H1 (cell line): ENCODE data around the gene DENND4A. TPM values are rescaled to one million over a fixed set of nuclear protein-coding genes. Genes with fewer than 3 reads are reported as not detected.

ENCODE experiments used
- CTCF ChIA-PET: fragments of 300-600 bp; sonication (Branson Sonifier 250); formaldehyde crosslinking; loops from one replicate; lab custom pipeline; 2021; ENCODE audit not compliant: partially characterized antibody; lab: Charles Lee
- POLR2A ChIA-PET: fragments of 300-600 bp; sonication (Branson Sonifier 250); formaldehyde crosslinking; loops from one replicate; lab custom pipeline; 2021; ENCODE audit warnings: inconsistent platforms; ENCODE audit not compliant: partially characterized antibody; lab: Charles Lee
- DNase-seq, 2 experiments: peaks; one replicate each; pipeline versions ENCODE4 v3.0.0 to v3.0.0-alpha.2; 2010 to 2022; ENCODE audit warnings: low spot score in 2 of 2, low read depth in 1 of 2, mixed read lengths in 1 of 2
- FAIRE-seq: peaks from 2 replicates; lab custom pipeline; 2011; peaks lifted over from hg19 to GRCh38; lab: Jason Lieb, UNC
- H2AFZ ChIP-seq: 2 replicates; pipeline ENCODE4 v1.8.1; 2012; ENCODE audit warnings: low read length, inconsistent platforms
- H2AK5ac ChIP-seq: 2 replicates; pipeline ENCODE4 v1.6.1; 2013; ENCODE audit warnings: low read depth, low read length
- H2BK120ac ChIP-seq: replicated peaks from 2 replicates; pipeline ENCODE3; 2013; ENCODE audit warnings: low read depth, low read length, inconsistent platforms
- H2BK12ac ChIP-seq: 2 replicates; pipeline ENCODE4 v1.6.1; 2013; ENCODE audit warnings: low read depth, low read length
- H2BK15ac ChIP-seq: 2 replicates; pipeline ENCODE4 v1.6.1; 2013; ENCODE audit warnings: low read length
- H2BK20ac ChIP-seq: 2 replicates; pipeline ENCODE4 v1.6.1; 2013; ENCODE audit warnings: low read length
- H2BK5ac ChIP-seq: 2 replicates; pipeline ENCODE4 v1.6.1; 2013; ENCODE audit warnings: low read depth, low read length
- H3K14ac ChIP-seq: 2 replicates; pipeline ENCODE4 v1.6.1; 2013; ENCODE audit warnings: inconsistent platforms; ENCODE audit not compliant: insufficient read length
- H3K18ac ChIP-seq: 2 replicates; pipeline ENCODE4 v1.6.1; 2013; ENCODE audit warnings: low read length; ENCODE audit errors: extremely low read depth
- H3K23ac ChIP-seq: 2 replicates; pipeline ENCODE4 v1.6.1; 2013; ENCODE audit warnings: inconsistent platforms; ENCODE audit not compliant: insufficient read length
- H3K23me2 ChIP-seq: 2 replicates; pipeline ENCODE4 v1.6.1; 2013; ENCODE audit warnings: low read depth, low read length
- H3K27ac ChIP-seq: 2 replicates; pipeline ENCODE4 v1.6.1; 2011; ENCODE audit warnings: low read depth, low read length, inconsistent platforms
- H3K27me3 ChIP-seq, 4 experiments: replicated peaks in 1 of 4; 1 replicate in 1 of 4; 2 replicates in 3 of 4; pipeline versions ENCODE4 v1.6.1 to v1.8.1; 2011 to 2013; ENCODE audit warnings: low read length in 3 of 4, mild to moderate bottlenecking in 3 of 4, inconsistent platforms in 2 of 4, mixed read lengths in 2 of 4, moderate library complexity in 1 of 4; ENCODE audit not compliant: control insufficient read depth in 3 of 4, insufficient read depth in 3 of 4; ENCODE audit errors: extremely low read depth in 1 of 4
- H3K36me3 ChIP-seq, 4 experiments: 2 replicates each; pipeline versions ENCODE4 v1.6.1 to v1.8.1; 2011 to 2013; ENCODE audit warnings: mild to moderate bottlenecking in 4 of 4, low read length in 3 of 4, moderate library complexity in 2 of 4, control low read depth in 1 of 4, inconsistent platforms in 1 of 4; ENCODE audit not compliant: insufficient read depth in 4 of 4, control insufficient read depth in 2 of 4
- H3K4ac ChIP-seq: replicated peaks from 2 replicates; pipeline ENCODE3; 2013; ENCODE audit warnings: low read length, low read depth, mixed read lengths, inconsistent platforms; ENCODE audit not compliant: insufficient read length
- H3K4me1 ChIP-seq, 4 experiments: replicated peaks in 1 of 4; 1 replicate in 1 of 4; 2 replicates in 3 of 4; pipeline versions ENCODE4 v1.6.1 to v1.8.1; 2011 to 2013; ENCODE audit warnings: low read length in 3 of 4, inconsistent platforms in 2 of 4, mixed read lengths in 1 of 4; ENCODE audit not compliant: insufficient read depth in 4 of 4, control insufficient read depth in 3 of 4
- H3K4me2 ChIP-seq, 2 experiments: 2 replicates each; pipeline versions ENCODE4 v1.6.1 to v1.8.1; 2011 to 2013; ENCODE audit warnings: low read depth in 2 of 2, low read length in 2 of 2, control low read depth in 1 of 2, inconsistent platforms in 1 of 2, mild to moderate bottlenecking in 1 of 2; ENCODE audit not compliant: insufficient read depth in 1 of 2
- H3K4me3 ChIP-seq, 4 experiments: fragments of 200-600, 300-600 bp in 1 of 4; sonication (generic), shearing (Covaris generic), sonication (Bioruptor Twin) in 1 of 4; 2 replicates each; pipeline versions ENCODE4 v1.5.1 to v1.8.1; 2011 to 2016; ENCODE audit warnings: low read length in 4 of 4, low read depth in 3 of 4, control low read depth in 2 of 4, inconsistent platforms in 2 of 4, mild to moderate bottlenecking in 2 of 4, mixed read lengths in 1 of 4, moderate library complexity in 1 of 4; ENCODE audit not compliant: insufficient read depth in 2 of 4; ENCODE audit errors: extremely low read depth in 1 of 4
- H3K56ac ChIP-seq: replicated peaks from 2 replicates; pipeline ENCODE3; 2013; ENCODE audit warnings: low read depth, mild to moderate bottlenecking, mixed read lengths, low read length, inconsistent platforms; ENCODE audit not compliant: insufficient read length
- H3K79me1 ChIP-seq: 2 replicates; pipeline ENCODE4 v1.6.1; 2013; ENCODE audit warnings: low read depth, low read length, control low read depth
- H3K79me2 ChIP-seq, 2 experiments: 2 replicates each; pipeline versions ENCODE4 v1.6.1 to v1.8.1; 2012 to 2013; ENCODE audit warnings: low read length in 2 of 2, mild to moderate bottlenecking in 2 of 2, inconsistent platforms in 1 of 2; ENCODE audit not compliant: insufficient read depth in 2 of 2, control insufficient read depth in 1 of 2
- H3K9ac ChIP-seq, 4 experiments: replicated peaks in 1 of 4; 1 replicate in 1 of 4; 2 replicates in 3 of 4; pipeline versions ENCODE4 v1.6.1 to v1.8.1; 2011 to 2013; ENCODE audit warnings: low read depth in 3 of 4, low read length in 3 of 4, control low read depth in 2 of 4, mild to moderate bottlenecking in 2 of 4, moderate library complexity in 2 of 4, inconsistent platforms in 1 of 4; ENCODE audit errors: extremely low read depth in 1 of 4
- H3K9me3 ChIP-seq, 2 experiments: 2 replicates each; pipeline versions ENCODE4 v1.6.1 to v1.8.1; 2012 to 2013; ENCODE audit warnings: mild to moderate bottlenecking in 2 of 2, moderate library complexity in 2 of 2, control low read depth in 1 of 2, inconsistent platforms in 1 of 2, low read depth in 1 of 2, low read length in 1 of 2, mixed read lengths in 1 of 2; ENCODE audit not compliant: insufficient read depth in 2 of 2
- H4K20me1 ChIP-seq, 2 experiments: replicated peaks in 1 of 2; 2 replicates each; pipeline versions ENCODE3 to v1.8.1; 2011 to 2013; ENCODE audit warnings: inconsistent platforms in 2 of 2, low read length in 2 of 2, mild to moderate bottlenecking in 1 of 2; ENCODE audit not compliant: insufficient read depth in 2 of 2, control insufficient read depth in 1 of 2
- H4K5ac ChIP-seq: 2 replicates; pipeline ENCODE4 v1.6.1; 2013; ENCODE audit warnings: low read length, low read depth, mixed read lengths, inconsistent platforms; ENCODE audit not compliant: insufficient read length
- H4K8ac ChIP-seq: 2 replicates; pipeline ENCODE4 v1.8.0; 2013; ENCODE audit warnings: mild to moderate bottlenecking, moderate library complexity, low read length, inconsistent platforms; ENCODE audit not compliant: insufficient read depth; ENCODE audit errors: extremely low read depth
- H4K91ac ChIP-seq: replicated peaks from 2 replicates; pipeline ENCODE3; 2013; ENCODE audit warnings: low read length, mixed read lengths, inconsistent platforms; ENCODE audit not compliant: insufficient read length
- CTCF ChIP-seq, 3 experiments: IDR thresholded peaks; 1 replicate in 2 of 3; 2 replicates in 1 of 3; pipeline versions ENCODE4 v1.5.1 to v1.6.1; 2011; ENCODE audit warnings: low read length in 3 of 3, mild to moderate bottlenecking in 3 of 3, inconsistent platforms in 2 of 3, low read depth in 1 of 3, moderate library complexity in 1 of 3; ENCODE audit not compliant: insufficient read depth in 1 of 3; ENCODE audit errors: control extremely low read depth in 1 of 3
- PHF8 ChIP-seq: fragments of 200-600 bp; sonication (generic); conservative IDR thresholded peaks from 2 replicates; pipeline ENCODE4 v1.7.1; 2012; ENCODE audit warnings: low read depth, mild to moderate bottlenecking, inconsistent platforms, low read length, moderate library complexity
- RAD21 ChIP-seq, 2 experiments: IDR thresholded peaks in 1 of 2; conservative IDR thresholded peaks in 1 of 2; 2 replicates each; pipeline ENCODE4 v1.6.1; 2011; ENCODE audit warnings: low read depth in 2 of 2, low read length in 2 of 2, improper control_type of control experiment in 1 of 2, inconsistent platforms in 1 of 2, mild to moderate bottlenecking in 1 of 2, moderate library complexity in 1 of 2
- RBBP5 ChIP-seq: IDR thresholded peaks from 2 replicates; pipeline ENCODE4 v1.7.1; 2012; ENCODE audit warnings: low read depth, mild to moderate bottlenecking, inconsistent platforms, low read length, moderate library complexity, borderline replicate concordance
- SAP30 ChIP-seq: fragments of 300-600 bp; sonication (generic); IDR thresholded peaks from 2 replicates; pipeline ENCODE4 v1.7.1; 2012; ENCODE audit warnings: low read length, moderate library complexity, mild to moderate bottlenecking, inconsistent platforms; ENCODE audit not compliant: insufficient read depth, insufficient replicate concordance
- SIX5 ChIP-seq: IDR thresholded peaks from 2 replicates; pipeline ENCODE4 v1.6.1; 2011; ENCODE audit warnings: mild to moderate bottlenecking, low read depth, low read length
- SUZ12 ChIP-seq: fragments of 200-600 bp; sonication (generic); IDR thresholded peaks from 2 replicates; pipeline ENCODE4 v1.6.1; 2012; ENCODE audit warnings: mild to moderate bottlenecking, inconsistent platforms, low read length, moderate library complexity, mixed read lengths
- TCF12 ChIP-seq: IDR thresholded peaks from 2 replicates; pipeline ENCODE4 v1.6.1; 2011; ENCODE audit warnings: low read depth, mild to moderate bottlenecking, low read length
- WGBS, 2 experiments: shearing (Covaris generic) in 1 of 2; methylation state at CpG; one replicate each; pipeline versions ENCODE4 v1.1.6 to v1.1.7; 2013 to 2015; ENCODE audit warnings: low lambda C conversion rate in 2 of 2, mixed read lengths in 2 of 2, inconsistent platforms in 1 of 2, low coverage in 1 of 2, missing lambda C conversion rate in 1 of 2; ENCODE audit not compliant: insufficient replicate concordance in 2 of 2, insufficient coverage in 1 of 2, insufficient read length in 1 of 2; ENCODE audit errors: extremely low coverage in 1 of 2, missing lambda C conversion rate in 1 of 2; 5-methylcytosine and 5-hydroxymethylcytosine counted together
- polyA plus RNA-seq, 7 experiments: library from polyadenylated mRNA; depleted of rRNA in 3 of 7; stranded (reverse) in 5 of 7; unstranded in 2 of 7; fragments of >200 nt in 5 of 7; fragments of 200-250 nt in 2 of 7; gene quantifications; 1 replicate in 5 of 7; 2 replicates in 1 of 7; 4 replicates in 1 of 7; pipeline versions ENCODE4 v1.2.1 to v1.2.3, GENCODE V29; 2011 to 2013; ENCODE audit warnings: missing spikeins in 2 of 7, mixed read lengths in 2 of 7
- total RNA-seq: library from RNA; stranded (reverse); fragmentation: NEBNext Ultra II Directional; extraction: Animal tissue kit (Norgen Biotek cat#: 25700); gene quantifications from 2 replicates; pipeline ENCODE4 v1.2.1, GENCODE V29; 2021
- TF ChIP-seq, protein P1 (sequence below): IDR thresholded peaks from 2 replicates; pipeline ENCODE4 v1.6.1; 2012; ENCODE audit warnings: low read length, inconsistent platforms

Gene DENND4A
- total and polyA plus RNA-seq, 2 of the 8 experiments (the other 6 are each of a cell fraction or from before 2014, with no cell fraction given): 1.3 to 4.7 TPM

- no peak overlapping the region for H3K27ac ChIP-seq
- H3K36me3 ChIP-seq: no peaks in the 10 kb centered on the region
- no peak for FAIRE-seq
- H3K23me2 ChIP-seq: no peaks in the 10 kb centered on the region
- no peak overlapping the region for H3K4me3 ChIP-seq
- H4K8ac ChIP-seq: no peak overlapping the region
- H3K4me2 ChIP-seq: no peak overlapping the region
- H3K4me1 ChIP-seq: no peaks in the 10 kb centered on the region; a peak in 1 of 7 replicates
- H3K14ac ChIP-seq: no peak overlapping the region
- H3K79me1 ChIP-seq: no peaks in the 10 kb centered on the region
- H3K4ac ChIP-seq: no peak overlapping the region
- no peak overlapping the region for H3K18ac ChIP-seq
- no peaks in the 10 kb centered on the region for H3K9me3 ChIP-seq
- no peak for DNase-seq
- no peak overlapping the region for H2BK15ac ChIP-seq
- WGBS, 2 experiments: 90% methylated on average over 1 of the region's 1 CpG; no CpG with 5 or more reads in 1 of the 2 experiments
- ChIA-PET CTCF (no interaction called here), POLR2A (no interaction called here)
- H2BK20ac ChIP-seq: no peak overlapping the region
- no peak overlapping the region for H2AK5ac ChIP-seq
- no peaks in the 10 kb centered on the region for H3K27me3 ChIP-seq
- H2BK120ac ChIP-seq: no peak overlapping the region
- H3K56ac ChIP-seq: no peak overlapping the region
- H4K91ac ChIP-seq: no peak overlapping the region
- no peak overlapping the region for H2AFZ ChIP-seq
- no peak overlapping the region for H4K5ac ChIP-seq
- H2BK12ac ChIP-seq: no peak overlapping the region
- no peak overlapping the region for H3K23ac ChIP-seq
- H3K9ac ChIP-seq: no peak overlapping the region
- H2BK5ac ChIP-seq: no peak overlapping the region
- H3K79me2 ChIP-seq: no peaks in the 10 kb centered on the region
- no peaks in the 10 kb centered on the region for H4K20me1 ChIP-seq
- TF ChIP-seq SIX5 (no peak), CTCF (IDR thresholded peaks at IDR 0.05; ENCODE audit: control extremely low read depth in 1 of 3, insufficient read depth in 1 of 3, low read depth in 1 of 3, low read length in 3 of 3) (no peak), SUZ12 (no peak), RAD21 (IDR thresholded peaks at IDR 0.05 in 1 of 2, conservative IDR thresholded peaks at IDR 0.05 in 1 of 2; ENCODE audit: low read depth in 2 of 2, low read length in 2 of 2) (no peak), TCF12 (no peak), SAP30 (no peak), PHF8 (no peak), RBBP5 (no peak)
- TF ChIP-seq, protein P1, sequence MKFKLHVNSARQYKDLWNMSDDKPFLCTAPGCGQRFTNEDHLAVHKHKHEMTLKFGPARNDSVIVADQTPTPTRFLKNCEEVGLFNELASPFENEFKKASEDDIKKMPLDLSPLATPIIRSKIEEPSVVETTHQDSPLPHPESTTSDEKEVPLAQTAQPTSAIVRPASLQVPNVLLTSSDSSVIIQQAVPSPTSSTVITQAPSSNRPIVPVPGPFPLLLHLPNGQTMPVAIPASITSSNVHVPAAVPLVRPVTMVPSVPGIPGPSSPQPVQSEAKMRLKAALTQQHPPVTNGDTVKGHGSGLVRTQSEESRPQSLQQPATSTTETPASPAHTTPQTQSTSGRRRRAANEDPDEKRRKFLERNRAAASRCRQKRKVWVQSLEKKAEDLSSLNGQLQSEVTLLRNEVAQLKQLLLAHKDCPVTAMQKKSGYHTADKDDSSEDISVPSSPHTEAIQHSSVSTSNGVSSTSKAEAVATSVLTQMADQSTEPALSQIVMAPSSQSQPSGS: no peak
Observed at GRCh38 chr15:65680544-65680943, 111.5 kb downstream of the DENND4A start.
